Panc1 (cell line): ENCODE results near the gene ABHD12.

ENCODE experiments used
- POLR2AphosphoS5 ChIP-seq: IDR thresholded peaks from 2 replicates; pipeline ENCODE4 v1.6.1; 2012; ENCODE audit warnings: mild to moderate bottlenecking, low read depth, low read length, moderate library complexity
- TCF7L2 ChIP-seq: IDR thresholded peaks from 2 replicates; pipeline ENCODE4 v1.6.1; 2011; ENCODE audit warnings: mild to moderate bottlenecking, low read depth, low read length, inconsistent platforms
- TF ChIP-seq, protein P1 (sequence below), 2 experiments: IDR thresholded peaks; 2 replicates each; pipeline ENCODE4 v1.6.1; 2011 to 2012; ENCODE audit warnings: low read depth in 2 of 2, control low read depth in 1 of 2, low read length in 1 of 2, mild to moderate bottlenecking in 1 of 2, moderate library complexity in 1 of 2; ENCODE audit not compliant: insufficient read depth in 1 of 2
- TF ChIP-seq, protein P2 (sequence below): fragments of 450-650 bp; IDR thresholded peaks from 2 replicates; pipeline ENCODE4 v1.5.1; 2017; ENCODE audit warnings: mild to moderate bottlenecking

DNA sequence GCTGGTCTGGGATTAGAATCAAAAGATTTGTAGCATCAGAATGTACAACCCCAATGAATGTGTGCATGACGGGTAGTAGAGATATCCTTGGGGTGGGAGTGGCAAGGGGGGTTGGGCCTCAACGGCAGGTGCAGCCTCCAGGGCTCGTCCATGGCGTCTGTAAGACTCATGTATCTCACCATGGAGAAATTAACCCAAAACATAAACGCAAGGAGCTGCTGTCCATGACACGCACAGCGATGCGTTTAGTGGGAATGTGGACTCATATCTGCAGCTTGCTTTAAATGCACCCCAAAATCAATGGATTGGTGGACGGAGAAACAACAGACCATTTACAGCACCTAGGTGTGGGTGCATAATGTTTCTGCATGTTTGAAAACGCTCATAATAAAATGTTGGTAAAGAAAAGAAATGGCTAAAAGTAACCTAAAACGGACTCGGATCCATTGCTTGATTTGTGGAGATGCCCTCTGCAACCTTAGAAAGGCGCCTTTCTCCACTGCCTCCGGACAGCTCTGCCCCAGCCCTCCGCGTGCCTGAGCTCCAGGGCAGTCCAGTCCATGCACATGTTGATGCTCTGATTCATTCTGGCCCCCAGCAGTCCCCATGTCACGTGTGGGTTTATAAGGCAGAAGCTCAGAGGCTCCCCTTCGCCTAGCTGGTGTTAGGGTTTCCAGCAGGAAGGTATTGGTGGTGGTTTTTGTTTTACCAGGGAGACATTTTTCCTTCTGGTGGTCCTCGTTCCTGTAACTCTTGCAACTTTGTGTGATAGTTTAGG lies 118.2 kb downstream of the ABHD12 start:
- TF ChIP-seq, protein P1, sequence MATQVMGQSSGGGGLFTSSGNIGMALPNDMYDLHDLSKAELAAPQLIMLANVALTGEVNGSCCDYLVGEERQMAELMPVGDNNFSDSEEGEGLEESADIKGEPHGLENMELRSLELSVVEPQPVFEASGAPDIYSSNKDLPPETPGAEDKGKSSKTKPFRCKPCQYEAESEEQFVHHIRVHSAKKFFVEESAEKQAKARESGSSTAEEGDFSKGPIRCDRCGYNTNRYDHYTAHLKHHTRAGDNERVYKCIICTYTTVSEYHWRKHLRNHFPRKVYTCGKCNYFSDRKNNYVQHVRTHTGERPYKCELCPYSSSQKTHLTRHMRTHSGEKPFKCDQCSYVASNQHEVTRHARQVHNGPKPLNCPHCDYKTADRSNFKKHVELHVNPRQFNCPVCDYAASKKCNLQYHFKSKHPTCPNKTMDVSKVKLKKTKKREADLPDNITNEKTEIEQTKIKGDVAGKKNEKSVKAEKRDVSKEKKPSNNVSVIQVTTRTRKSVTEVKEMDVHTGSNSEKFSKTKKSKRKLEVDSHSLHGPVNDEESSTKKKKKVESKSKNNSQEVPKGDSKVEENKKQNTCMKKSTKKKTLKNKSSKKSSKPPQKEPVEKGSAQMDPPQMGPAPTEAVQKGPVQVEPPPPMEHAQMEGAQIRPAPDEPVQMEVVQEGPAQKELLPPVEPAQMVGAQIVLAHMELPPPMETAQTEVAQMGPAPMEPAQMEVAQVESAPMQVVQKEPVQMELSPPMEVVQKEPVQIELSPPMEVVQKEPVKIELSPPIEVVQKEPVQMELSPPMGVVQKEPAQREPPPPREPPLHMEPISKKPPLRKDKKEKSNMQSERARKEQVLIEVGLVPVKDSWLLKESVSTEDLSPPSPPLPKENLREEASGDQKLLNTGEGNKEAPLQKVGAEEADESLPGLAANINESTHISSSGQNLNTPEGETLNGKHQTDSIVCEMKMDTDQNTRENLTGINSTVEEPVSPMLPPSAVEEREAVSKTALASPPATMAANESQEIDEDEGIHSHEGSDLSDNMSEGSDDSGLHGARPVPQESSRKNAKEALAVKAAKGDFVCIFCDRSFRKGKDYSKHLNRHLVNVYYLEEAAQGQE (IDR thresholded peaks at IDR 0.05; ENCODE audit: insufficient read depth in 1 of 2, low read depth in 2 of 2, low read length in 1 of 2): no peak
- TF ChIP-seq, protein P2, sequence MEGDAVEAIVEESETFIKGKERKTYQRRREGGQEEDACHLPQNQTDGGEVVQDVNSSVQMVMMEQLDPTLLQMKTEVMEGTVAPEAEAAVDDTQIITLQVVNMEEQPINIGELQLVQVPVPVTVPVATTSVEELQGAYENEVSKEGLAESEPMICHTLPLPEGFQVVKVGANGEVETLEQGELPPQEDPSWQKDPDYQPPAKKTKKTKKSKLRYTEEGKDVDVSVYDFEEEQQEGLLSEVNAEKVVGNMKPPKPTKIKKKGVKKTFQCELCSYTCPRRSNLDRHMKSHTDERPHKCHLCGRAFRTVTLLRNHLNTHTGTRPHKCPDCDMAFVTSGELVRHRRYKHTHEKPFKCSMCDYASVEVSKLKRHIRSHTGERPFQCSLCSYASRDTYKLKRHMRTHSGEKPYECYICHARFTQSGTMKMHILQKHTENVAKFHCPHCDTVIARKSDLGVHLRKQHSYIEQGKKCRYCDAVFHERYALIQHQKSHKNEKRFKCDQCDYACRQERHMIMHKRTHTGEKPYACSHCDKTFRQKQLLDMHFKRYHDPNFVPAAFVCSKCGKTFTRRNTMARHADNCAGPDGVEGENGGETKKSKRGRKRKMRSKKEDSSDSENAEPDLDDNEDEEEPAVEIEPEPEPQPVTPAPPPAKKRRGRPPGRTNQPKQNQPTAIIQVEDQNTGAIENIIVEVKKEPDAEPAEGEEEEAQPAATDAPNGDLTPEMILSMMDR: no peak
- TF ChIP-seq TCF7L2: no peak
- no peak for TF ChIP-seq POLR2AphosphoS5
